GM18505 (cell line): Measurements from ENCODE around the gene DCUN1D2.
"Not testable (repeated sequence)": the region's sequence is repeated elsewhere in the genome, so short reads cannot be mapped to it uniquely, and the experiment has no call there.

ENCODE experiments used
- ATAC-seq: cut with Tn5 transposase; IDR thresholded peaks from one replicate; pipeline ENCODE4 v1.9.1; 2021; ENCODE audit not compliant: unreplicated experiment
- POLR2A ChIP-seq: IDR thresholded peaks from 4 replicates; pipeline ENCODE4 v1.6.1; 2011; ENCODE audit warnings: borderline replicate concordance; ENCODE audit not compliant: insufficient read depth, insufficient read length; ENCODE audit errors: extremely low read depth

Gene DCUN1D2

DNA sequence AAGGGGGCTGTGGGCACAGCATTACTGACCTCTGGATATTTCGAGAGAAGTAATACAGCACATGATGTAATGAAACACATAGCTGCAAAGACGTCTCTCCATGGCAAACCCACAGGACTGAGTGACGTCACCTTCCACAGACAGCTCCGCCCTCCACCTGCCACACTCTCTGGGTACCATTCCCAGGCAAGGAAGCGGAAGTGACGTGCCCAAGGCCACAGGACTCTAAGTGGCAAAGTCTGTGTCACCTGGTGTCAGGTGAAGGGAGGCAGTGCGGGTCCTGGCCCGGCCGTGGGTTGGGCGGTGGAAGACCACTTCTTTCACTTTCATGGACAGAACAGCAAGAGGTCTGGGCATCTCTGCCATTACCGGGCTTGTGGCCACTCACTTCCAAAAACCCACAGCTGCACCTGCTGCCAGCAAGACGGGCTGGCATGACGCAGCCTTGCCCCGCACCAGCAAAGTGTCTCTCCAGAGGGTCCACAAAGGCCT, 30.4 kb downstream of the DCUN1D2 start:
- no peak for ATAC-seq
- no peak for TF ChIP-seq POLR2A

GRCh38 chr13:113458253-113459065, 32.1 kb downstream of the DCUN1D2 start:
- ATAC-seq, result no peak
- no peak for TF ChIP-seq POLR2A

DNA sequence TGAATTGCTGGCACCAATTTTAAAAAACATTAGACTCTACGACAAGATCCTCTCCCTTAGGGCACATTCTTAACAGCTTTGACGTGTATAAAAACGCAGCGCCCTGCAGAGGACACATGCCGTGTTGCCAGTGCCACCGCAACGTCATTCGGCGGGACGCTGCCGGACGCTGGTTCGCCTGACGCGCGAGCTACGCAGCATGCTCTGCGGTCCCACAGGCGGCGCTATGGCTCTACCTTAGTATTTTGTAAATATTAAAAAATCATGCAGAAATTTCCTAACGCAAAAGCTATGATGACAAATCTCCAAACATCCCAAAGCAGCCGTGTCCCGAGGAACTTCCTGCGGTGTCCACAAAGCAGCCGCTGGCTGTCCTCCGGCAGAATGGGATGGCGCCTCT, 33.0 kb downstream of the DCUN1D2 start:
- no peak for TF ChIP-seq POLR2A
- no peak for ATAC-seq

GRCh38 chr13:113456116-113456702, 34.3 kb downstream of the DCUN1D2 start:
- TF ChIP-seq POLR2A, result no peak
- ATAC-seq, result no peak

DNA sequence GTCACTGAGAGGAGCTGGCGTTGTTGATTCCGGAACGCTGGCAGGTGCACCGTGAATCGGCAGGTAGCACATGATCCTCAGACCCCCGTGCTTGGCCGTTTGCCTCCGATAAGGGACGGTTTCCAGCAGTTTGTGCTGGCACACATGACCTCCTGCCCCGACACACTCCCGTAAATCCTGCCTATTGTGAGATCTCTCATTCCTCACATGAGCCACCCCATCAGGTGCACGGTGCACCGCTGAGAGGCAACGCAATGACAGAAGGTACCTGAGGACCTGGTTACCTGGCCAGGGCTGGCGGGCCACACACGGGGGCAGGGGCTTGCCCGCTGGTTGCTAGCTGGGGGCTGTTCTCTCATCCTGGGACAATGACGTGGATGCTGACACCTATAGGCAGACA, 35.1 kb downstream of the DCUN1D2 start:
- TF ChIP-seq POLR2A, result no peak
- ATAC-seq, result no peak

DNA sequence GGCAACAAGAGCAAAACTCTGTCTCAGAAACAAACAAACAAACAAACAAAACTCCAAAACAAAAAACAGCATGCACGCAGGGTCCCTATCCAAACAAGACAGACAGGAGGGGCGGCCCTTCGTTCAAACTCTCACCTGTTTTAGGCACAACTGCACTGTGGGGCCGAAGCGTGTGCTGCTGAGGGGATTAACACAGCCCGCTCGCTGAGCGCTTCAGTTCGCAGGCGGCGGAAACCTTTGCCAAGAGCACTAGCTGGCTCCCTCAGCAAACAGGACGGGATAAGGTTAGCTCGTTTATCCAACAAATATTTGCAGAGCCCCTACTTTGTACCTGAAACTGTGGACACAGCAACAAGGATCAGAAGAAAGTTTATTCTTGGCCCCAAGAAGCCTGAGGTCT, 35.6 kb downstream of the DCUN1D2 start:
- TF ChIP-seq POLR2A, result no peak
- no peak for ATAC-seq

GRCh38 chr13:113452942-113453901, 37.3 kb downstream of the DCUN1D2 start, which contains the start of gene ADPRHL1:
Gene ADPRHL1 (minus strand): TSS chr13:113453488. CDS start chr13:113453437, 51 bp downstream.
- ATAC-seq, result no peak
- TF ChIP-seq POLR2A, result no peak

DNA sequence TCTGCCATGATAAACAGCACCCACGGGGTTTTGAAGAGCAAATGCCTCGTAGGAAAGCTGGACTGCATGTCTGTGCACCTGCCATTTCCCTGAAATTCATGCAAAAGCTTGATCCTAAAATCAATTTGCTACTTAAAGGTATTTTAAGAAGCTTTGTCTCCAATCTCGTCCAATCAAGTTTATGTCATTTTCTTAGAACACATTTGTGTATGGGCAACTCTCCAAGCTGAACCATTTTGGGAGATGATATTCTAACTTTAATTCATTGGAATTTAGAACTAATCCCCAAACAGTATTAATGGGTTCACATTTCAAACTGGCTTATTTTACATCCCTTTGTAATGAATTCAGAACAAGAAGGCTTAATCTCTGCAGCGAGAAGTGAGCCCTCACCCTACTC, 38.0 kb downstream of the DCUN1D2 start:
- ATAC-seq, result no peak
- TF ChIP-seq POLR2A, result no peak

DNA sequence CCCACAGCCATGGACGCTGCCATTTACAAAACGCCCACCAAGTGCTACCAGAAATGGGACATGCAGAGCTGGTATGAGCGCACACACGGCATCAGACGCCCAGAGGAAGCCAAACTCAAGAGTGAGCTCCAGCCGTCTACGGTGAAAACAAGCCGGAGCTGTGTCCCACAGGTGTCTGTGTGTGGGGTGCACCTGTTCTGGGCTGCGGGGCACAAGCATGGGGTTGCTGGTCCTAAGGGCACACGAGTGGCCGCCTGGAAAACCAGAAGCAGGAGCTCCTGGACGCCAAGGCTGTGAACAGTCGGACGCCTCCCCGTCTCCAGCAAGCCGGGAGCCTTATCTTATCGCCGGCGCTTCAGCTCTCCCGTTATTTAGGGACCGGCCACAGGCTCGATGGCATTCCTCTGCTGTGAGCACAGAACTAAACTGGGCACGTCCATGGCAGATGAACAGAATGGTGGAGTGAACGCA, 38.5 kb downstream of the DCUN1D2 start:
- TF ChIP-seq POLR2A, result no peak
- no peak for ATAC-seq

- not testable (repeated sequence) for ATAC-seq
These were observed 39.5 kb downstream of the DCUN1D2 start for GRCh38 chr13:113450861-113451620.

GRCh38 chr13:113450348-113450744, 40.2 kb downstream of the DCUN1D2 start:
- ATAC-seq, result not testable (repeated sequence)

GRCh38 chr13:113449693-113450347, 40.7 kb downstream of the DCUN1D2 start:
- no peak for TF ChIP-seq POLR2A
- ATAC-seq, result no peak
